NCI-H2171 treated with DMSO at 0.1 percent for 48 hours (cell line): ENCODE data around the gene ZDHHC18.

Source experiments
- DNase-seq: peaks from one replicate; lab custom pipeline; 2025; lab: John Stamatoyannopoulos, UW

Gene ZDHHC18, protein sequence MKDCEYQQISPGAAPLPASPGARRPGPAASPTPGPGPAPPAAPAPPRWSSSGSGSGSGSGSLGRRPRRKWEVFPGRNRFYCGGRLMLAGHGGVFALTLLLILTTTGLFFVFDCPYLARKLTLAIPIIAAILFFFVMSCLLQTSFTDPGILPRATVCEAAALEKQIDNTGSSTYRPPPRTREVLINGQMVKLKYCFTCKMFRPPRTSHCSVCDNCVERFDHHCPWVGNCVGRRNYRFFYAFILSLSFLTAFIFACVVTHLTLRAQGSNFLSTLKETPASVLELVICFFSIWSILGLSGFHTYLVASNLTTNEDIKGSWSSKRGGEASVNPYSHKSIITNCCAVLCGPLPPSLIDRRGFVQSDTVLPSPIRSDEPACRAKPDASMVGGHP

DNA sequence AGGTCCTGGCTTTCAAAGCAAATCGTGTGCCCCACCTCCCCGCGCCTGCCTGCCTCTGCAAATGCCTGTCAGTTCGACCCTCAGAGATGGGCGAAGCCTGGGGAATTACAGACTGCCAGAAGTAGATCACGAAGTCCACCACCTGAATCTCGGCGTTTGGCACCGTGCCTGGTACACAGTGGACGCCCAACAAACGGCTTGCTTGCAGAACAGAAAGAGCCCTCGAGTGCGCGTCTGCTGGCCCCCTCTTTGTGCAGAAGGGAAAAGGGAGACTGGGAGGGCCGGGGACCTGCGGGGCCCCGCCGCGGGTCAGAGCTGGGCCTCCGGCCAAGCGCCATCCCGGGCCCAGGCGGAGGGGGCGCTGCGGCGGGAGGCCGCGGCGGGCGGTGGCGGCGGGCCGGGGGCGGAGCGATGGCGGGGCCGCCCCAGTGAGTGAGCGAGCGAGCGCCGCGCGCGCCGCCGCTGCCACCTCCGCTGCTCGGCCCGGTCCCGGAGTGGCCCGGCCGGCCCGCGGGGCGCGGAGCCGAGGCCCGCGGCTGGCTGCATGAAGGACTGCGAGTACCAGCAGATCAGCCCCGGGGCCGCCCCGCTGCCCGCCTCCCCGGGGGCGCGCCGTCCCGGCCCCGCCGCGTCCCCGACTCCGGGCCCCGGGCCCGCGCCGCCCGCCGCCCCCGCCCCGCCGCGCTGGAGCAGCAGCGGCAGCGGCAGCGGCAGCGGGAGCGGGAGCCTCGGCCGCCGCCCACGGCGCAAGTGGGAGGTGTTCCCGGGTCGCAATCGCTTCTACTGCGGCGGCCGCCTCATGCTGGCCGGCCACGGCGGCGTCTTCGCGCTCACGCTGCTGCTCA, at the start of gene ZDHHC18:
Gene ZDHHC18, plus strand, starts transcription at position 428 of the 845 bp plus-strand sequence. Its CDS starts 117 bp downstream, at position 545.
- DNase-seq: peak; percentile 54

DNA sequence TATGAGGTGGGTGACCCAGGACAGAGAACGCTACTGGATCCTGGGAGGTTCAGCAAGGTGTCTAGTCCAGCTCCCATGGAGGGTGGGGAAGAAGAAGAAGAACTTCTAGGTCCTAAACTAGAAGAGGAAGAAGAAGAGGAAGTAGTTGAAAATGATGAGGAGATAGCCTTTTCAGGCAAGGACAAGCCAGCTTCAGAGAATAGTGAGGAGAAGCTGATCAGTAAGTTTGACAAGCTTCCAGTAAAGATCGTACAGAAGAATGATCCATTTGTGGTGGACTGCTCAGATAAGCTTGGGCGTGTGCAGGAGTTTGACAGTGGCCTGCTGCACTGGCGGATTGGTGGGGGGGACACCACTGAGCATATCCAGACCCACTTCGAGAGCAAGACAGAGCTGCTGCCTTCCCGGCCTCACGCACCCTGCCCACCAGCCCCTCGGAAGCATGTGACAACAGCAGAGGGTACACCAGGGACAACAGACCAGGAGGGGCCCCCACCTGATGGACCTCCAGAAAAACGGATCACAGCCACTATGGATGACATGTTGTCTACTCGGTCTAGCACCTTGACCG, 47.3 kb upstream of the ZDHHC18 start:
- no peak for DNase-seq

DNA sequence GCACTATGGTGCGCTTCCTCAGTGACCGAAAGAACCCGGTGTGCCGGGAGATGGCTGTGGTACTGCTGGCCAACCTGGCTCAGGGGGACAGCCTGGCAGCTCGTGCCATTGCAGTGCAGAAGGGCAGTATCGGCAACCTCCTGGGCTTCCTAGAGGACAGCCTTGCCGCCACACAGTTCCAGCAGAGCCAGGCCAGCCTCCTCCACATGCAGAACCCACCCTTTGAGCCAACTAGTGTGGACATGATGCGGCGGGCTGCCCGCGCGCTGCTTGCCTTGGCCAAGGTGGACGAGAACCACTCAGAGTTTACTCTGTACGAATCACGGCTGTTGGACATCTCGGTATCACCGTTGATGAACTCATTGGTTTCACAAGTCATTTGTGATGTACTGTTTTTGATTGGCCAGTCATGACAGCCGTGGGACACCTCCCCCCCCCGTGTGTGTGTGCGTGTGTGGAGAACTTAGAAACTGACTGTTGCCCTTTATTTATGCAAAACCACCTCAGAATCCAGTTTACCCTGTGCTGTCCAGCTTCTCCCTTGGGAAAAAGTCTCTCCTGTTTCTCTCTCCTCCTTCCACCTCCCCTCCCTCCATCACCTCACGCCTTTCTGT, 46.0 kb upstream of the ZDHHC18 start:
- DNase-seq: no peak

DNA sequence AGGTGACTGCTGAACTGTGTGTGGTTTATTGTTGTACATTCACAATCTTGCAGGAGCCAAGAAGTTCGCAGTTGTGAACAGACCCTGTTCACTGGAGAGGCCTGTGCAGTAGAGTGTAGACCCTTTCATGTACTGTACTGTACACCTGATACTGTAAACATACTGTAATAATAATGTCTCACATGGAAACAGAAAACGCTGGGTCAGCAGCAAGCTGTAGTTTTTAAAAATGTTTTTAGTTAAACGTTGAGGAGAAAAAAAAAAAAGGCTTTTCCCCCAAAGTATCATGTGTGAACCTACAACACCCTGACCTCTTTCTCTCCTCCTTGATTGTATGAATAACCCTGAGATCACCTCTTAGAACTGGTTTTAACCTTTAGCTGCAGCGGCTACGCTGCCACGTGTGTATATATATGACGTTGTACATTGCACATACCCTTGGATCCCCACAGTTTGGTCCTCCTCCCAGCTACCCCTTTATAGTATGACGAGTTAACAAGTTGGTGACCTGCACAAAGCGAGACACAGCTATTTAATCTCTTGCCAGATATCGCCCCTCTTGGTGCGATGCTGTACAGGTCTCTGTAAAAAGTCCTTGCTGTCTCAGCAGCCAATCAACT, 45.2 kb upstream of the ZDHHC18 start:
- DNase-seq: no peak

DNA sequence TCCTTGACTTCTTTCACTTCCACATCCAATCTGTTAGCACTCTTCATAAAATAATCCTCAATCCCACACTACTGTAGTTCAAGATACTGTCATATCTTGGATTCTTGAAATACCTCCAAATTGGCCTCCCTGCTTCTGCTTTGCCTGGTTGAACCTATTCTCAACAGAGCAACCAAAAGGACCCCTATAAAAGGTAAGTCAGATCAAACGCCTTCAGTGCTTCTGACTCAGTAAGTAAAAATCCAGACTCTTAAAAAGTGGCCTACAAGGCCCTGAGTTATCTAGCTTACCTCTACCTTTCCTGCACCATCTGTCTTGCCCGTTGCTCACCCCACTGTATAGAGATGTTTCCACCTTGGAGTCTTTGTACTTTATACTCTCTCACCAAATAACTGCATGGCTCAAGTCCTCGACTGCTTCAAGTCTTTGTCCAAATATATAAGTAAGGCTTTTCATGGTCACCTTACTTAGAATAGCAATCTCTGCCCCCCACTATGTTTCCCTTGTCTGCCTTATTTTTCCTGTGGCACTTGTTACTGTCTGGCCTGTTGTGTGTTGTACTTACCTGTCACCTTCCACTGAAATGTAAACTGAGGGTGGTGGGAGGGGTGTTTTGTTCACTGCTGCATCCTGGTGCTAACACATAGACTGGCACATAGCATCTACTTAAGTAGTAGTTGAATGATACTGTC, 43.8 kb upstream of the ZDHHC18 start:
- no peak for DNase-seq

DNA sequence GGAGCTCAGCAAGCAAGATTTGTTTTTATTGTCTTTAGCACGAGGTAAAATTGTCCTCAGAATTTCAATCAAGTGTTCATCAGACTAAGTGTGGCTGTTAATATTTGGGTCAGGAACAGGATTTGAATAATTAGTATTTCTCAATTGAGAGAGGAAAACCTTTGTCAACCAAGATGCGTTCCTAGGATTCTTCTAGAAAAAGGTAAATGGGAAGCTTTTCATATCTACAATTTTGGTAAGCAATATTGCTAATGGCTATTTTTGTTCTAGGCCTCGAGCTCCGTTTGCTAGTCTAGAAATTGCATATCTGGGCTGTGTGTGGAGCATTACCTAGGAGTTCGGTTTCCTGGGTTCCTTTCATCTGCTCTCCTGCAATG, 42.9 kb upstream of the ZDHHC18 start:
- no peak for DNase-seq

DNA sequence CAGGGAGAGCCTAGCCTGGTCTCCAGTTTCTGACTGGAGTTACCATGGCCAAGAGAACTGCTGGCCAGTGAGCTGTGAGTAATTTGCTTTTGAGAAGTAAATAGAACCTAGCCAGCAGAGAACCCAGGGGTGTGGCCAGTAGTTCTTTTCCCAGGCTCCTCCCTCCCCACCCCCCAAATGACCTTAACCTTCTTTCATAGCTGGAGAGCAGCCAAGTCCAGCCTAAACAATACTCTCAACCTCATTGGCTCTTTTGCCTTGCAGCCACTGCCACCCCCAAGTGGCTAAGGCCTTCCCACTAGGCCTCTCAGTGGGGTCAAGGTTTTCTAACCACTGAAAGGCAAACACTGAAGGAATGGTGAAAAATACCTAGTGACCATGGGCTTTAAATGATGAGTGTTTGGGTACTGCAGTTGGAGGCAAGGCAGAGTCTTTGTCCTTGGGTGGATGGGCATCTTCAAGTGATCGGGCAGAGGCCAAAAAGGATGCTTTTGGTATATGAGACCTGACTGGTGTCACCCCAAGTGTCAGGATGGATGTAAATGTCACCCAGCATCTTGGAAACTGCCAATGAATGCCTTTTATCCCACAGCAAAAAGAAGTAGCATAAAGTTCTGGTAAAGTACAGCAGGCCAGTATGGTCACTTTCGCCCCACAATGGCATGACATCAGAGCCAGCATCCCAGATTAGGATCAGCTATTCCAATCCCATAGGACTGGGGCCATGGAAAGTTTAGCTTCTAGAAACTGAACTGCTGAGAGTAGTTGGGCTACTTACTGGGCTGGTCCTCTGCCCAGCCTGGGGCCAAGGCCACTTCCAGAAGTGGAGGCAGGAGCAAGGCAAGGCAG, 42.2 kb upstream of the ZDHHC18 start:
- peak; percentile 14 for DNase-seq

DNA sequence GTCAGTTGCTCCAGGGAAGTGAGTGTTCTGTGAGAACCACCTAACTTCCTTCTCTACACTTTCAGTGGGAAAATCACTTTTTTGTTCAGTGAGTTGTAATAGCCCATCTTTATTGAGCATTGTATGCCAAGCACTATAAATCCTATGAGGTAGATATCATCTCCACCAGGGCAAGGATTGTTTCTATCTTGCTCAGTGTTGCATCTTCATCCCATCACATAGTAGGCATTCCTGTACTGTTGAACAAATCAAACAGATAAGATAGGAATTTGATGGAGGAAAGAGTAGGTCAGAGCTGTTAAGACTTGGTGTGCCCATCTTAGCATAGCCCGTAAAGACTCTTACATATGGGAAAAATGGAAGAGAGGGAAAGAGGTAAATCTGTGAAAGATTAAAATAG, 41.6 kb upstream of the ZDHHC18 start:
- DNase-seq: no peak

DNA sequence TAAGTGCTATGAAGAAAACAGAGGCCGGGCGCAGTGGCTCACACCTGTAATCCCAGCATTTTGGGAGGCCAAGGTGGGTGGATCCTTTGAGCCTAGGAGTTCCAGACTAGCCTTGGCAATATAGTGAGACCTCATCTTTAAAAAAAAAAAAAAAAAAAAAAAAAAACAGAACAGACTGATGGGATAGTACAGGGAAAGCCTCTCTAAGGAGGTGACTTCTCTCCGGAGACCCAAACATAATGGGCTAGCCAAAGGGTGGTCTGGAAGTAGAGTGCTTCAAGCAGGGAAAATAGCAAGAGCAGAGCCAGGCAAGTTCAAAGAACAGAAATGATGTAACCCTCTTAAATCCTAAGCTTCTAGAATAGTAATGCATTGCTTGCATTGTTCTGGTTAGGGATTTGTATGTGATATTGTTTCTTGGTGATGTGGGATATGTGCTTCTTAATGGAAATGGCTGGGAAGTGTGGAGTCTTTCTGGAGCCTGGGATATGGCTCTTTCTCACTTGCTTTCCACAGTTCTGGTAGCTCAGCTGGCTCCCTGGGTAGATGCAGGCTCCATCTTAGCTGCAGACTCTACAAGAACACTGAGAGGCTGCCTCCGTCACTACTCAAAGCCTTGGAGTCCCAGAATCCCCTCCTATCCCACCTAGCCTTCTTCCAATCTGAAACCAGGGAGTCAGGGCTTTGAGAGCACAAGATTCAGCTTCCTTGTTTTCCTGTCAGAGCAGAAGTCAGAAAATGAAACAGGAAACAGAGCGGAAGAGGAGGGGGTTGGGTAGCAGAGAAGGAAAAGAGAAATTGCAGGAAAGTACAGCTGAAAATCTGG, 40.7 kb upstream of the ZDHHC18 start:
- no peak for DNase-seq

DNA sequence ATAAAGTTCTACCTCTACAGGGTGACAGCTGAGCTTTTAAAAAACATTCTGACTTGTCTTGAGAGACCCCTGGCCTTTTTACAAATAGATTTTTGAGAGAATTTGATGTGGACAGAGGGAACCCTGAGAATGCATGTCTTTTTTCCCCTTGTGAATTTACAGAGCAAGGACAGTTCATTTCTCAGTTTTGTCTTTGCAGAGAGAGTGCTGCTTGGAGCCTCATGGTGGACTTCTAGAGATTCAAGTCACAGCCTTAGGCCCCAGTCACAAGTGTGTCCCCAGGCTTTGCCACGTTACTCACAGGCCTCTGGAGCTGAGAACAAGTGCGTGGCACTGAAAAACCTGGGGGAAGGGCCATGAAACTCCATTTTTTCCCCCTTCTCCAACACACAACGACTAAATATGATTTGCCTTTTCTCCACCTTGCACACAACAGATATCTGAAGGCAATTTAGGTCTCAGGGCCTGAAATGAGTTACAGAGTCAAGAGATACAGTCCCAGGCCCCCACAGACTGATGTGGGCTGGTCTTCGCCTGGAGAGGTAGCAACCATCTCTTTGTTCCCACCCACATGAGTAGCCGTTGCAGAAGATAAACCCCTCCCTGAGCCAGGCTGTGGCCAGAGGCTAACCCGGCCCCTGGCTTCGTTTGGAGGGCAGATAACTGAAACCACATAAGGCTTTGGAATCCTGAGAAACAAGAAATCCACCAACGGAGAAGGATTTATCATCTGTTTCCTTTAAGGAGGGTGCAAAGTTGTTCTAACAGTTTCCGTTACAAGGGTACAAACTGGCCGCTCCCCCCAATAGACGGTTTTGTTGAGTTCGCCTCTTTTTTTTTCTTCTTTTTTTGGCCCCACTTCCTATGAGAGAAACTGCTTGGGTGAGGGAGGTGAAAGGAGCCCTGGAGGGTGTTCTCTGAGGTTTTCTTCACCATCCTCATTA, 39.8 kb upstream of the ZDHHC18 start:
- no peak for DNase-seq

DNA sequence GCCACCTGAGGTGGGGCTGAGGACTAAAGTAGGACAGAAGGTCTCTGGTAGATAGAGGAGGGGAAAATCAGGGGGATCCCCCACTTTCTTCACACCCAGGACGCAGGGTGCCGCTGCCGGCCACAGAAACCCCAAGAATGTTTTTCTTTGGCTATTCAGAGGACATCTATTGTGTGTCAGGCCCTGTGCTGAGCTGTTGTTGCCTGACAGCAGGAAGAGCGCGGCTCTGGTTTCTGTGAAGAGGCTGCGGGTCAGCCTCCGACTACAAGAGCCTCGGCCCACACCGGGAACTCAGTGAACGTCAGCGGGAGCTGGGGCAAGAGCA, 39.1 kb upstream of the ZDHHC18 start:
- no peak for DNase-seq

DNA sequence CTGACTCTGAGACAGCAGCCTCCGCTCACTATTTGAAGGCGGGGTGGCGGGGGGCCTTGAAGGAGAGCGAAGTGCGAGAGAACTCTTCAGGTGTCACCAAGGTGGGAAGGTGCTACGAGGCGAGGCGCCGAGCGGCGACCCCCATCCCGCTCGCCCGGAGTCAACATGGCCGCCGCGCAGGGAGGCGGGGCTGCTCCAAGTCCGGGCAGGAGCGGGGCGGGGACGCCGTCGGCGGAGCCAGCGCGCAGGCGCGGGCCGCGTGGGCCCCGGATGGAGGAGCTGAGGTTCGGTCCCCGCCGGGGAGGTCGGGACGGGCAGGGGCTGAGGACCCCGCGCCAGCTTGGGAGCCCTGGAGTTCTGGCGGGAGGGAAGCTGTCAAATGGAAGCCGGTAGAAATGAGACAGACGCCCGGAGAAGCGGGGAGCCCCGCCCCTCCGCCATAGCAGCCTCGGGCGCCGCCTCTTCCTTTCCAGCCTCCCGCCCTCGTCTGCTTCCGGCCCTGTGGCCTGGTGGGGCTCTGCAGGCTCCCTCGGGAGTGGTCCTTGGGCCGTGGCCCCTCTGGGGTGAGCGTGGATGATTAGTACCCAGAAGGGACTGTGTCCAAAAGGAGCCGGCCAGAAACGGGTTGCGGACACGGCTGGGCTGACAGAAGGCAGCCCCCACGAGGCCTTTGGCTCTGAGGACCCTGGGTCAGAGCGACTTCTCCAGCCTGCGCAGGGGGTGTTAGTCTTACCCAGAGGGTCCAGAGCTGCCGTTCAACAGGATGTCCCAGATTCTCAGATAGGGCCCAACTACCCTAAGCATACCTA, 38.6 kb upstream of the ZDHHC18 start, which contains the start of gene PIGV:
Gene PIGV, plus strand, starts transcription at position 245 of the 809 bp plus-strand sequence. CDS start 2,866 bp downstream, outside the sequence.
- peak; percentile 91 for DNase-seq

DNA sequence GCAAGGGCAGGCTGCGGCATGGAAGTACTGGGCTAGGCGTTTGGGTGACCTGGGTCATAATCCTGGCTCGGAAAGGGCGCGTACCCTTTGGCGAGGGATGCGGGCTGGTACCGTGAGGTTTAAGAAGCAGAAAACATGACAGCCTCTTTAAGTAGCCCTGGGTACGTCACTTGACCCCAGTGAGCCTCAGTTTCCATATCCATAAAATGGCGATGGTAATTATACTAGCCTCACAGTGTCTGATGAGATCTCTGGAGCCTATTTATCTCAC, 38.0 kb upstream of the ZDHHC18 start:
- peak; percentile 53 for DNase-seq

DNA sequence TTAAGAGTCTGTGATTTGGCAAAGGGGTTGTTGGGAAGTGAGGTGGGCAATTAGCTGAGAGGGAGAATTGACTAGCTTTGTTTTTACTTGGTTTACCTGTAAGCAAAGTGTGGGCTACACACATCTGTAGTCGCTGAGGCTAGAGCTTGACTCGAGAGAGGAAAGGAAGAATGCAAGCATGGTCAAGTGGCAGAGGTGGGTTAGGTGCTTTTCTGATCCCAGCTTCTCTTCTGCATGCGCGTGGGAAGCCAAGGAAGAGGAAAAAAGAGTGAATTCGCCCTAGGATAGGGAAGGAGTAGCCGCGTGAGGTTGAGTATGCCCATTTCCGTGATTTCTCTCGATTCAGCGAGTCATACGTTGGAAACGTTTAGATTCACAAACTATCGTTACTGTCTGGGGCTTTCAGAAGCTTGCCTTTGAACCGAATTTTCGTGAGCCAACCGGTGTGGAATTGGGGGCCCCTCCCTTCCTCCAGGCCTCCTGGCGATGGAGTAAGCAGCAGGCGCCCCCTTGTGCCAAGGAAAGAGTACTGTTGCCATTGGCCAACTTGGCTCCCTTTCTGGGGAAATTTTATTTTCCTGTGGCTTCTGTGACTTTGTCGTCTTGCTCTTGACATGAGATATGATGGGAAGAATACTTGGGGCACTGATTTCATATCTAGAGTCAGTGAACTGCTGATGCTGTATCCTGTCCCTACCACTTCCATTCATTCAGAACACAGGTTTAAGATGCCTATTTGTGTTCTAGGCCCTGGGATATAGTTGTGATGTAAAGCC, 37.5 kb upstream of the ZDHHC18 start:
- DNase-seq: peak; percentile 82

DNA sequence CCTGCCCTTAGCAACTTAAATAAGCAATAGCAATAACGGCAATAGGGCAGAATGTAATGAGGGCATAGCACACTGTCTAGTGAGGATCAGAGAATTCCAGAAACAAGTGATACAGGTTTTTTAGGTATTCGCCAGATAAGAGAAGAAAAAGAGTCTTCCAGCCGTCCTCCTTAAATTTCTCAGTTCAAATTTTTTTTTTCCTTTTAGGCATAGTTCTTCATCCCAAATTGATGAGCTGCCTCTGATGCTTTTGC, 36.9 kb upstream of the ZDHHC18 start:
- no peak for DNase-seq

DNA sequence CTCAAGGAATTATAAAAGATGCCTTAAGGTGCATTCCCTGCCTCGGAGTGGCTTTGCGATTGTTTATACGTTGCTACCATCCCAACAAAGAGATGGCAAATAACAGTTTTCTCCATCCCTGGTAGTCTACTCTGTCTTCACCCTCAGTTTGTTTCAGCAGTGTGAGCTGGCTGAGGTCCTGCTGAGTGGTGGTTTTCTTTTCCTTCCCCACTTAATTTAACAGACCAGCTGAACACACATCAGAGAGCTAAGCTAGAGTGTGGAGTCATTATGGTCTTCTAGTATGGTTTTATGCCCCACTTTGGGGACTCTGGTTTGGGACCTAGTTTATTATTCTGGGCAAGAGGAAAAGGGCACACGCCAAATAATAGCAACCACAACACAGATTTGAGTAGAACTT, 36.6 kb upstream of the ZDHHC18 start:
- DNase-seq: no peak

DNA sequence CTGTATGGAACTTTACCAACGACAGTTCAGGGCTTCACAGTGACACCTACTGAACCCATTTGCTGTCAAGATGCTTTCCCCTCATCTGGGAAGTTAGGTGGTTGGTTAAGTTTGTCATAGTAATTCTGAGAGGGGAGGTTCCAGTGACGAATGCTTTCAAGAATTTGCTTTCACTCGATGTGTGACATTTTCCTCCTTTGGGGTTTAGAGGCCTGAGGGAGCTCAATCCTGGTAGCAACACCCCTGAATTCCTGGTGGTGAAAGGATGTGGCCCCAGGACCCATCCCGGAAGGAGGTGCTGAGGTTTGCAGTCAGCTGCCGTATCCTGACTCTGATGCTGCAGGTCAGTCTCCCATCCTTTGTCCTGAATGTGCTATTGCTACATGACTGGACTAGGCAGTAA, 35.9 kb upstream of the ZDHHC18 start:
- no peak for DNase-seq
